WTC11 (cell line): ENCODE measurements around the gene SLIT3. TPM values are rescaled to one million over a fixed set of nuclear protein-coding genes. Genes with fewer than 3 reads are reported as not detected.

Source experiments
- ATAC-seq: fragments of 200-7000 bp; cut with Tn5 transposase; 2 replicates; pipeline ENCODE4 v1.10.0; 2021; ENCODE audit warnings: mild to moderate bottlenecking, moderate library complexity
- CTCF ChIA-PET: fragments of 300-600 bp; sonication (Branson Sonifier 250); formaldehyde crosslinking; loops from one replicate; lab custom pipeline; 2021; ENCODE audit warnings: antibody characterized with exemption; lab: Charles Lee
- POLR2A ChIA-PET: fragments of 350-600 bp; sonication (Branson Sonifier 250); formaldehyde crosslinking; loops from one replicate; lab custom pipeline; 2021; ENCODE audit warnings: antibody characterized with exemption; lab: Charles Lee
- DNase-seq: peaks from one replicate; pipeline ENCODE4 v3.0.0; 2021; ENCODE audit warnings: low spot score
- H3K27ac Mint-ChIP-seq: 2 replicates; pipeline ENCODE4 v1.8.0; 2021; ENCODE audit warnings: mixed read lengths
- H3K27me3 Mint-ChIP-seq: 2 replicates; pipeline ENCODE4 v1.8.0; 2021; ENCODE audit warnings: low read depth, mild to moderate bottlenecking, moderate library complexity, mixed read lengths
- H3K36me3 Mint-ChIP-seq: 2 replicates; pipeline ENCODE4 v1.8.0; 2021; ENCODE audit warnings: mixed read lengths
- H3K4me1 Mint-ChIP-seq: 2 replicates; pipeline ENCODE4 v1.8.0; 2022; ENCODE audit warnings: mixed read lengths
- H3K4me3 Mint-ChIP-seq: 2 replicates; pipeline ENCODE4 v1.8.0; 2021; ENCODE audit warnings: mild to moderate bottlenecking, moderate library complexity, mixed read lengths
- H3K9me3 Mint-ChIP-seq: 2 replicates; pipeline ENCODE4 v1.8.0; 2021; ENCODE audit warnings: mixed read lengths
- CREM ChIP-seq: sonication (generic); formaldehyde crosslinking; IDR thresholded peaks from 2 replicates; pipeline ENCODE4 v1.8.1; 2022; ENCODE audit warnings: mild to moderate bottlenecking, missing genetic modification reagents, moderate library complexity
- ETV6 ChIP-seq: sonication (generic); formaldehyde crosslinking; IDR thresholded peaks from 2 replicates; pipeline ENCODE4 v1.8.1; 2022; ENCODE audit warnings: mild to moderate bottlenecking, missing genetic modification reagents
- RORB ChIP-seq: fragments of 250-450 bp; sonication (Bioruptor Pico); IDR thresholded peaks from 2 replicates; pipeline ENCODE4 v1.9.0; 2021; ENCODE audit warnings: mild to moderate bottlenecking
- SP1 ChIP-seq: sonication (generic); formaldehyde crosslinking; conservative IDR thresholded peaks from 2 replicates; pipeline ENCODE4 v1.8.1; 2022; ENCODE audit warnings: missing genetic modification reagents
- ZNF219 ChIP-seq: sonication (generic); formaldehyde crosslinking; IDR thresholded peaks from 2 replicates; pipeline ENCODE4 v1.8.0; 2023; ENCODE audit warnings: missing genetic modification reagents, mild to moderate bottlenecking, borderline replicate concordance
- ZNF317 ChIP-seq: sonication (generic); formaldehyde crosslinking; IDR thresholded peaks from 2 replicates; pipeline ENCODE4 v1.8.1; 2023; ENCODE audit warnings: low read depth, mild to moderate bottlenecking, moderate library complexity, missing genetic modification reagents, borderline replicate concordance
- ZNF423 ChIP-seq: fragments of 250-450 bp; sonication (Bioruptor Pico); IDR thresholded peaks from 2 replicates; pipeline ENCODE4 v2.1.2; 2022; ENCODE audit warnings: mild to moderate bottlenecking, moderate library complexity
- total RNA-seq: library from RNA; stranded (reverse); gene quantifications from 3 replicates; pipeline ENCODE4 v1.2.3, GENCODE V29; 2021
- TF ChIP-seq, protein P1 (sequence below): sonication (generic); formaldehyde crosslinking; IDR thresholded peaks from 2 replicates; pipeline ENCODE4 v1.8.0; 2022; ENCODE audit warnings: missing genetic modification reagents
- TF ChIP-seq, protein P2 (sequence below): fragments of 250-450 bp; sonication (Bioruptor Pico); IDR thresholded peaks from 2 replicates; pipeline ENCODE4 v1.9.0; 2021; ENCODE audit warnings: mild to moderate bottlenecking
- TF ChIP-seq, protein P3 (sequence below): sonication (generic); formaldehyde crosslinking; IDR thresholded peaks from 2 replicates; pipeline ENCODE4 v1.8.1; 2023; ENCODE audit warnings: mild to moderate bottlenecking, missing genetic modification reagents, borderline replicate concordance
- TF ChIP-seq, protein P4 (sequence below): fragments of 200-600 bp; IDR thresholded peaks from 2 replicates; pipeline ENCODE4 v1.8.0; 2022; ENCODE audit warnings: antibody characterized with exemption
- TF ChIP-seq, protein P5 (sequence below): sonication (generic); formaldehyde crosslinking; IDR thresholded peaks from 2 replicates; pipeline ENCODE4 v1.8.0; 2022; ENCODE audit warnings: mild to moderate bottlenecking, missing genetic modification reagents
- TF ChIP-seq, protein P6 (sequence below): sonication (generic); formaldehyde crosslinking; IDR thresholded peaks from 2 replicates; pipeline ENCODE4 v1.8.1; 2022; ENCODE audit warnings: low read depth, mild to moderate bottlenecking, moderate library complexity, missing genetic modification reagents, borderline replicate concordance

SLIT3 gene
- total RNA-seq, 1 experiment from 2014 or later: 1.9 TPM

DNA sequence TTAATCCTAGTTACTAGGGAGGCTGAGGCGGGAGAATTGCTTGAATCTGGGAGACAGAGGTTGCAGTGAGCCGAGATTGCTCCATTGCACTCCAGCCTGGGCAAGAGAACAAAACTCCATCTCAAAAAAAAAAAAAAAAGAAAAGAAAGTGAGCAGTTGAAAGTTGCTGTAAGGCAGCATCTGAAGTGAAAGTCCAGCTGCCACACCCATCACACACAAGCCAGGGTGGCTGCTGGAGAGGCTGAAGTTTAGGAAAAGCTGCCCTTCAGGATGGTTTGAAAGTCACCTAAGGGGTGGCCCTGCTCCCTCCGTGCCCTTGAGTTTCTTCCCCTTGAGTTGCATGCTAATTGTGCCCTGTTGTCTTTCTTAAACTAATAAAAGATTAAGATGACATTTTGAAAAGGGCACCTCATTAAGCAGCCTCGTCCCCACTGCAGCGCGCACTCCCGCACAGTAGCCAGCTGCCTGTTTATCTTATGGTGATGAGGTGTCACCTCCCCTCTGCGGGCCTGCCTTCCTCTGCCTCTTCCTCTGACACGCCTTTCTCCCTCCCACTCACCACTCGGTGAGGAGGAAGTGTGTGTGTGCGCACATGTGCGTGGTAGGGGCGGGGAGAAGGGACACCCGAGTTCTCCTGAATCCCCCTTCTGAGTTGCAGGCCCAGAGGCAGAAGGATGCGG lies 617.6 kb downstream of the SLIT3 start:
- Mint-ChIP-seq H3K36me3 (no peaks in the 10 kb centered on the region), H3K4me1 (no peaks in the 10 kb centered on the region), H3K27me3 (no peaks in the 10 kb centered on the region; the same call in 1 of the 2 replicates), H3K27ac (no peak overlapping the region), H3K4me3 (no peak overlapping the region), H3K9me3 (no peaks in the 10 kb centered on the region)
- DNase-seq: no peak
- TF ChIP-seq ZNF317 (CRISPR knock-in tag) (no peak), ZNF219 (CRISPR knock-in tag) (no peak), ZNF423 (CRISPR knock-in tag) (no peak), ETV6 (CRISPR knock-in tag) (no peak), CREM (no peak), RORB (no peak)
- TF ChIP-seq, protein P1, sequence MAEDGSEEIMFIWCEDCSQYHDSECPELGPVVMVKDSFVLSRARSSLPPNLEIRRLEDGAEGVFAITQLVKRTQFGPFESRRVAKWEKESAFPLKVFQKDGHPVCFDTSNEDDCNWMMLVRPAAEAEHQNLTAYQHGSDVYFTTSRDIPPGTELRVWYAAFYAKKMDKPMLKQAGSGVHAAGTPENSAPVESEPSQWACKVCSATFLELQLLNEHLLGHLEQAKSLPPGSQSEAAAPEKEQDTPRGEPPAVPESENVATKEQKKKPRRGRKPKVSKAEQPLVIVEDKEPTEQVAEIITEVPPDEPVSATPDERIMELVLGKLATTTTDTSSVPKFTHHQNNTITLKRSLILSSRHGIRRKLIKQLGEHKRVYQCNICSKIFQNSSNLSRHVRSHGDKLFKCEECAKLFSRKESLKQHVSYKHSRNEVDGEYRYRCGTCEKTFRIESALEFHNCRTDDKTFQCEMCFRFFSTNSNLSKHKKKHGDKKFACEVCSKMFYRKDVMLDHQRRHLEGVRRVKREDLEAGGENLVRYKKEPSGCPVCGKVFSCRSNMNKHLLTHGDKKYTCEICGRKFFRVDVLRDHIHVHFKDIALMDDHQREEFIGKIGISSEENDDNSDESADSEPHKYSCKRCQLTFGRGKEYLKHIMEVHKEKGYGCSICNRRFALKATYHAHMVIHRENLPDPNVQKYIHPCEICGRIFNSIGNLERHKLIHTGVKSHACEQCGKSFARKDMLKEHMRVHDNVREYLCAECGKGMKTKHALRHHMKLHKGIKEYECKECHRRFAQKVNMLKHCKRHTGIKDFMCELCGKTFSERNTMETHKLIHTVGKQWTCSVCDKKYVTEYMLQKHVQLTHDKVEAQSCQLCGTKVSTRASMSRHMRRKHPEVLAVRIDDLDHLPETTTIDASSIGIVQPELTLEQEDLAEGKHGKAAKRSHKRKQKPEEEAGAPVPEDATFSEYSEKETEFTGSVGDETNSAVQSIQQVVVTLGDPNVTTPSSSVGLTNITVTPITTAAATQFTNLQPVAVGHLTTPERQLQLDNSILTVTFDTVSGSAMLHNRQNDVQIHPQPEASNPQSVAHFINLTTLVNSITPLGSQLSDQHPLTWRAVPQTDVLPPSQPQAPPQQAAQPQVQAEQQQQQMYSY (CRISPR knock-in tag): no peak
- TF ChIP-seq, protein P2, sequence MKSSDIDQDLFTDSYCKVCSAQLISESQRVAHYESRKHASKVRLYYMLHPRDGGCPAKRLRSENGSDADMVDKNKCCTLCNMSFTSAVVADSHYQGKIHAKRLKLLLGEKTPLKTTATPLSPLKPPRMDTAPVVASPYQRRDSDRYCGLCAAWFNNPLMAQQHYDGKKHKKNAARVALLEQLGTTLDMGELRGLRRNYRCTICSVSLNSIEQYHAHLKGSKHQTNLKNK: no peak
- TF ChIP-seq, protein P3, sequence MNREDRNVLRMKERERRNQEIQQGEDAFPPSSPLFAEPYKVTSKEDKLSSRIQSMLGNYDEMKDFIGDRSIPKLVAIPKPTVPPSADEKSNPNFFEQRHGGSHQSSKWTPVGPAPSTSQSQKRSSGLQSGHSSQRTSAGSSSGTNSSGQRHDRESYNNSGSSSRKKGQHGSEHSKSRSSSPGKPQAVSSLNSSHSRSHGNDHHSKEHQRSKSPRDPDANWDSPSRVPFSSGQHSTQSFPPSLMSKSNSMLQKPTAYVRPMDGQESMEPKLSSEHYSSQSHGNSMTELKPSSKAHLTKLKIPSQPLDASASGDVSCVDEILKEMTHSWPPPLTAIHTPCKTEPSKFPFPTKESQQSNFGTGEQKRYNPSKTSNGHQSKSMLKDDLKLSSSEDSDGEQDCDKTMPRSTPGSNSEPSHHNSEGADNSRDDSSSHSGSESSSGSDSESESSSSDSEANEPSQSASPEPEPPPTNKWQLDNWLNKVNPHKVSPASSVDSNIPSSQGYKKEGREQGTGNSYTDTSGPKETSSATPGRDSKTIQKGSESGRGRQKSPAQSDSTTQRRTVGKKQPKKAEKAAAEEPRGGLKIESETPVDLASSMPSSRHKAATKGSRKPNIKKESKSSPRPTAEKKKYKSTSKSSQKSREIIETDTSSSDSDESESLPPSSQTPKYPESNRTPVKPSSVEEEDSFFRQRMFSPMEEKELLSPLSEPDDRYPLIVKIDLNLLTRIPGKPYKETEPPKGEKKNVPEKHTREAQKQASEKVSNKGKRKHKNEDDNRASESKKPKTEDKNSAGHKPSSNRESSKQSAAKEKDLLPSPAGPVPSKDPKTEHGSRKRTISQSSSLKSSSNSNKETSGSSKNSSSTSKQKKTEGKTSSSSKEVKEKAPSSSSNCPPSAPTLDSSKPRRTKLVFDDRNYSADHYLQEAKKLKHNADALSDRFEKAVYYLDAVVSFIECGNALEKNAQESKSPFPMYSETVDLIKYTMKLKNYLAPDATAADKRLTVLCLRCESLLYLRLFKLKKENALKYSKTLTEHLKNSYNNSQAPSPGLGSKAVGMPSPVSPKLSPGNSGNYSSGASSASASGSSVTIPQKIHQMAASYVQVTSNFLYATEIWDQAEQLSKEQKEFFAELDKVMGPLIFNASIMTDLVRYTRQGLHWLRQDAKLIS: no peak
- TF ChIP-seq, protein P4, sequence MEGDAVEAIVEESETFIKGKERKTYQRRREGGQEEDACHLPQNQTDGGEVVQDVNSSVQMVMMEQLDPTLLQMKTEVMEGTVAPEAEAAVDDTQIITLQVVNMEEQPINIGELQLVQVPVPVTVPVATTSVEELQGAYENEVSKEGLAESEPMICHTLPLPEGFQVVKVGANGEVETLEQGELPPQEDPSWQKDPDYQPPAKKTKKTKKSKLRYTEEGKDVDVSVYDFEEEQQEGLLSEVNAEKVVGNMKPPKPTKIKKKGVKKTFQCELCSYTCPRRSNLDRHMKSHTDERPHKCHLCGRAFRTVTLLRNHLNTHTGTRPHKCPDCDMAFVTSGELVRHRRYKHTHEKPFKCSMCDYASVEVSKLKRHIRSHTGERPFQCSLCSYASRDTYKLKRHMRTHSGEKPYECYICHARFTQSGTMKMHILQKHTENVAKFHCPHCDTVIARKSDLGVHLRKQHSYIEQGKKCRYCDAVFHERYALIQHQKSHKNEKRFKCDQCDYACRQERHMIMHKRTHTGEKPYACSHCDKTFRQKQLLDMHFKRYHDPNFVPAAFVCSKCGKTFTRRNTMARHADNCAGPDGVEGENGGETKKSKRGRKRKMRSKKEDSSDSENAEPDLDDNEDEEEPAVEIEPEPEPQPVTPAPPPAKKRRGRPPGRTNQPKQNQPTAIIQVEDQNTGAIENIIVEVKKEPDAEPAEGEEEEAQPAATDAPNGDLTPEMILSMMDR: no peak
- TF ChIP-seq, protein P5, sequence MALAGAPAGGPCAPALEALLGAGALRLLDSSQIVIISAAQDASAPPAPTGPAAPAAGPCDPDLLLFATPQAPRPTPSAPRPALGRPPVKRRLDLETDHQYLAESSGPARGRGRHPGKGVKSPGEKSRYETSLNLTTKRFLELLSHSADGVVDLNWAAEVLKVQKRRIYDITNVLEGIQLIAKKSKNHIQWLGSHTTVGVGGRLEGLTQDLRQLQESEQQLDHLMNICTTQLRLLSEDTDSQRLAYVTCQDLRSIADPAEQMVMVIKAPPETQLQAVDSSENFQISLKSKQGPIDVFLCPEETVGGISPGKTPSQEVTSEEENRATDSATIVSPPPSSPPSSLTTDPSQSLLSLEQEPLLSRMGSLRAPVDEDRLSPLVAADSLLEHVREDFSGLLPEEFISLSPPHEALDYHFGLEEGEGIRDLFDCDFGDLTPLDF (CRISPR knock-in tag): no peak
- POLR2A ChIA-PET: no interaction called here
- CTCF ChIA-PET: interaction anchor here (2.7 kb wide), 1 partner anchor 13 kb away, joined by 12 read pairs; no protein-coding TSS in a partner anchor
- no peak for ATAC-seq

DNA sequence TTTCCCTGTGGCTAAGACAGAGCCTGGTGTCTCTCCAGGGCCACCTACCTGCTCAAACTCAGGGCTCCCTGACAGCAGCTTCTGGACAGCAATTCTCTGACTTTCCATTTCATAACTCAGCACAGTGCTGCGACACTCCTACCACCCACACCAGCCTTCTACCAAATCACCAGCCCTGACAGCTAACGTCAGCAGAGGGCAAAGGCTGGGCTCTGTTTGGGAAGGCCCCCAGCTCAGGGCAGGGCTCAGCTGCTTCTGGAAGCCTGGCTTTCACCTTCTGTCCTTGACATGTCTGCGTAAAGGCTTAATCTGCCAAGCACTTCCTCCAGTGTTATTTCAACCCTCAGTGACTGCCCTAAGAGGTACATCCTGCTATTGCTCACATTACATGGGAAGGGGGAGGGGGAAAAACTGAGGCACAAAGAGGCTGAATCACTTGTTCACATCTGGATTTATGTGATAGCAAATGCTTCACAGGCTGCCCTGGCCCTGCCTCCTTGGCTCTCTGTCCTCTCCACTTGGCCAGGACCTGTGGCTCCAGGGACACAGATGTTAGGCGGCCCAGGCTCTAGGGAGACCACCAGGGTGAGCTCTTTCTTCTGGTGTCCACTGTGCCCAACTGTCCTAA lies 619.3 kb downstream of the SLIT3 start:
- Mint-ChIP-seq H3K4me3 (no peak overlapping the region), H3K27ac (no peak overlapping the region), H3K27me3 (no peaks in the 10 kb centered on the region; the same call in 1 of the 2 replicates), H3K36me3 (no peaks in the 10 kb centered on the region), H3K9me3 (no peaks in the 10 kb centered on the region), H3K4me1 (0 out of 2 replicates have a peak, but pooled peaks cover under 1% of the 10 kb centered on the region)
- POLR2A ChIA-PET: no interaction called here
- CTCF ChIA-PET: interaction anchor here (0.6 to 2.7 kb wide), 7 partner anchors 10 to 200 kb away, joined by 3 to 12 read pairs (median 4); no protein-coding TSS in a partner anchor
- TF ChIP-seq, protein P6, sequence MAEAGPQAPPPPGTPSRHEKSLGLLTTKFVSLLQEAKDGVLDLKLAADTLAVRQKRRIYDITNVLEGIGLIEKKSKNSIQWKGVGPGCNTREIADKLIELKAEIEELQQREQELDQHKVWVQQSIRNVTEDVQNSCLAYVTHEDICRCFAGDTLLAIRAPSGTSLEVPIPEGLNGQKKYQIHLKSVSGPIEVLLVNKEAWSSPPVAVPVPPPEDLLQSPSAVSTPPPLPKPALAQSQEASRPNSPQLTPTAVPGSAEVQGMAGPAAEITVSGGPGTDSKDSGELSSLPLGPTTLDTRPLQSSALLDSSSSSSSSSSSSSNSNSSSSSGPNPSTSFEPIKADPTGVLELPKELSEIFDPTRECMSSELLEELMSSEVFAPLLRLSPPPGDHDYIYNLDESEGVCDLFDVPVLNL (CRISPR knock-in tag): no peak
- no peak for TF ChIP-seq SP1 (CRISPR knock-in tag)
- no peak for DNase-seq
- peak; percentile 20 for ATAC-seq
